Measurements from ENCODE around the gene TOX2. TPM values are rescaled to one million over a fixed set of nuclear protein-coding genes. Genes with fewer than 3 reads are reported as not detected.
A peak's percentile ranks its signal among the peaks of the same experiment; 100 is the strongest.

TOX2 gene
- polyA plus RNA-seq, 1 donor, result 2.3 TPM

- no peak for DNase-seq (ENCODE audit: low read depth)
Measured at GRCh38 chr20:44075950-44076232, 161.2 kb downstream of the TOX2 start.

- DNase-seq (ENCODE audit: low read depth), result no peak
Measured at GRCh38 chr20:44079291-44079690, 164.6 kb downstream of the TOX2 start.

- DNase-seq (ENCODE audit: low read depth), result no peak
Measured at GRCh38 chr20:44080064-44080463, 165.4 kb downstream of the TOX2 start.

- DNase-seq (ENCODE audit: low read depth), result peak; percentile 48
Measured at GRCh38 chr20:44080646-44081267, 166.1 kb downstream of the TOX2 start.

- no peak for DNase-seq (ENCODE audit: low read depth)
Measured at GRCh38 chr20:44081476-44081875, 166.8 kb downstream of the TOX2 start.

- no peak for DNase-seq (ENCODE audit: low read depth)
Measured at GRCh38 chr20:44081888-44082287, 167.2 kb downstream of the TOX2 start.

GRCh38 chr20:44083220-44083933 lies 168.7 kb downstream of the TOX2 start:
- DNase-seq (ENCODE audit: low read depth), result no peak

- no peak for DNase-seq (ENCODE audit: low read depth)
Measured at GRCh38 chr20:44084439-44084838, 169.8 kb downstream of the TOX2 start.

- DNase-seq (ENCODE audit: low read depth), result no peak
Measured at GRCh38 chr20:44084891-44085290, 170.2 kb downstream of the TOX2 start.

- DNase-seq (ENCODE audit: low read depth), result no peak
Measured at GRCh38 chr20:44085616-44086434, 171.2 kb downstream of the TOX2 start.

- DNase-seq (ENCODE audit: low read depth), result no peak
Measured at GRCh38 chr20:44087051-44087856, 172.6 kb downstream of the TOX2 start.

GRCh38 chr20:44087857-44088120 lies 173.1 kb downstream of the TOX2 start:
- DNase-seq (ENCODE audit: low read depth), result no peak

- no peak for DNase-seq (ENCODE audit: low read depth)
Measured at GRCh38 chr20:44089987-44090674, 175.5 kb downstream of the TOX2 start.

GRCh38 chr20:44091026-44091425 lies 176.4 kb downstream of the TOX2 start:
- DNase-seq (ENCODE audit: low read depth), result no peak

GRCh38 chr20:44092551-44093248 lies 178.0 kb downstream of the TOX2 start:
- DNase-seq (ENCODE audit: low read depth), result no peak

GRCh38 chr20:44093249-44093582 lies 178.6 kb downstream of the TOX2 start:
- no peak for DNase-seq (ENCODE audit: low read depth)

GRCh38 chr20:44095831-44096230 lies 181.2 kb downstream of the TOX2 start:
- no peak for DNase-seq (ENCODE audit: low read depth)

- no peak for DNase-seq (ENCODE audit: low read depth)
Measured at GRCh38 chr20:44097521-44098255, 183.0 kb downstream of the TOX2 start.

- DNase-seq (ENCODE audit: low read depth), result no peak
Measured at GRCh38 chr20:44098256-44098630, 183.6 kb downstream of the TOX2 start.

- no peak for DNase-seq (ENCODE audit: low read depth)
Measured at GRCh38 chr20:44098657-44099056, 184.0 kb downstream of the TOX2 start.

- no peak for DNase-seq (ENCODE audit: low read depth)
Measured at GRCh38 chr20:44099832-44100231, 185.2 kb downstream of the TOX2 start.
